ENCODE measurements around the gene NEK3.
"Not testable (repeated sequence)": the region's sequence is repeated elsewhere in the genome, so short reads cannot be mapped to it uniquely, and the experiment has no call there.

NEK3 gene

DNA sequence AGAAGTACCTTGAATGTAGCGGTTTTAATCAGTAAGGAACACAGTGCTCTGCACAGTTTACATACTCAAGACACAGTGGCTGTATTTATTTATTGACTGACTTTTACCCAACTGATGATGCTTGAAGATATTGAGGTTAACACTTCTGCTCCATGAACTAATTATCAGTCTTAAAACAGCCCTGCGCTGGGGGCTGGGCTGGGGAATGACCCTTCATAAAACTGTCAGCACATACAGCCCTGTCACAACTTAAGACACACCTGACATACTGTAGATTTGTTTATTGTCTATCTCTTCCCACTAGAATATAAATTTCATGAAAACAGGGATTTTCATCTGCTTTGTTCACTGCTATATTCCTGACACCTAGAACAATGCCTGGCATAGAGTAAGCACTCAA lies 41.3 kb downstream of the NEK3 start:
- no peak for DNase-seq (ENCODE audit: low spot score)

DNA sequence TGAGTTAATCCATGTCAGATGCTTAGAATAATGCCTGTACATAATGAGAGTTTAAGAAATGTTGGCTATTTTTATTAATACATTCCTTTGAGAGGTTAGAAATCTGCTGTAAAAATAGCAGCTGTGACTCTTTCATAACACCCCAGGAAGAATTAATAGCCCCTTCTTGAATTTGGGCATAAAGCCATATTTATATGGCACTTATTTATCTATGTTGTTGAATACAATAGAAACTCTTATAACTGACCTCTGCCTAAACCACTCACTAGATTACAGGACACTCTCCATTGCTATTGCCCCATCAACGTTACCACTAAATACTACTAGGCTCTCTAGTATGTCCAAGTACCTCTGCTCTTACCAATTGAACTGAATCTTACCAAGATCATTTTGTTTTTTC lies 46.8 kb downstream of the NEK3 start:
- no peak for DNase-seq (ENCODE audit: low spot score)

DNA sequence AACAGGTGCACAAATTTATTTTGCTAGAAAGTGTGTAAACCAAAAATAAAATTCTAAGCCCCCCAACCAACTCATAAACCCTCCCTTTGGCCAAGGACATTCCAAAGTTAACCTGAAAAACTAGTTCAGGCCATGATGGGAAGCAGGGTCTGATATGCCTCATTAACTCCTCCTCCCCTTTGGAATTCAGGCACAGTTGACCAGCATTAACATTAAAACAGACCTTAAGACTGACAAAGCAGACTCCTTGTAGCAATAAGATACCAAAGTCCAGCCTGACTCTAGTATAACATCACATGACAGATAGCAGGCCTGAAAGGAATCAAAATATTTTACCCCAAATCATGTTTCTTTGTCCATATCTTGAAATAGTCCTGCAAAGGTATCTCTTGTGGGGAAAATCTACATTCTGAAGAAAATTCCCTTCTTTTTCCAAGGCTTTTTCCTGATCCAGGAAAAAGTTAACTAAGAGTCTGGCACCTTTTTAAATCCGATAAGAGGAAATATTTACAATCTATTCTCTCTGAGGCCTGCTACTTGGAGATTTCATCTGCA lies 50.2 kb downstream of the NEK3 start:
- DNase-seq (ENCODE audit: low spot score): no peak

DNA sequence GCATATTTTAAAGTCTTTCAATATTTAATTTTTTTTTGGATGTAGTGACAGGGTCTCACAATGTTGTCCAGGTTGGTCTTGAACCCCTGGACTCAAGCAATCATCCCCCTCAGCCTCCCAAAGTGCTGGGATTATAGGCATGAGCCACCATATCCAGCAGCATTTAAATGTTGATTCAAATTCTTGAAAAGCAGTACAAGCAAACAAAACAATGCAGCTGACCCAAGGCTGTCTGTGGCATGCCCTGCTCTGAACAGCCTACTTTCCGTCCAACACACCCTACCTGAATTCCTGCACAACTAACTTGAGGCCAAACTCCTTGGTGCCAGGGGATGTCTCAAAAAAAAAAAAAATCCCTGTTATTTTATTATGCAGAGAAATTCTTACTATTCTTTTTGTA lies 53.6 kb downstream of the NEK3 start:
- no peak for DNase-seq (ENCODE audit: low spot score)

DNA sequence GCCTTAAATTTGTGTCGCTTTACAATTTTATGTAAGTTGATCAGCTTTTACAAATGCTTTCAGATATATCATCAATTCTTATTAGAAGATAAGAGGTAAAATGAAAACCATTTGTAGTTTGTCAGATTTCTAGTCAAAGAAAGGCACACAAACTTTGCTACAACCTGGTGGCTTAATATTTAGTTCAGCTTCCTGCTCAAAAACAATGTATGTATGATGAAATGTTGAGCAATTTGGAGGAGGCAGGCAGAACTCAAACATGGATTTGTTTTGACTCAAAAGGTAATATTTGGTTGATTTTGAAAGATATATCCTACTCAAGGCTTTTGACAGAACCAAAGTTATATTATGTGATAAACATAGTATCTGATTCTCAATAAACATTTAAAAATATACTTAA lies 54.8 kb downstream of the NEK3 start:
- DNase-seq (ENCODE audit: low spot score): no peak

DNA sequence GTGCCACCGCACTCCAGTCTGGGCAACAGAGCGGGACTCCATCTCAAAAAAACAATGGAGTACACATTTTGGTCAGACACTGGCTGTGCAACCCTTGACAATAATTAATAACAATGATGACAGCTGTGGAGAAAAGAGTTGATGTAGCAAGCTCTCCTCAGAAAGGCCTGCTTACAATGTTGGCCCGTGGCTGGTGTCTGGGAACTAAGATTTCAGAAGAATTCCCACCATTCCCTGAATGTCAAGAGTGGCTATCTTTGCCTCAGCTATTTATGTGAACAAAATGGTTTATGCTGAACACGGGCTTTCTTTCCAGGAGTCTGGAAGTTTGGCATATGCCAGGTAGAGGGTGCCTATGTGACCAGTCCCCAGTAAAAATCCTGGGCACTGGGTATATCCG lies 56.0 kb downstream of the NEK3 start:
- no peak for DNase-seq (ENCODE audit: low spot score)

DNA sequence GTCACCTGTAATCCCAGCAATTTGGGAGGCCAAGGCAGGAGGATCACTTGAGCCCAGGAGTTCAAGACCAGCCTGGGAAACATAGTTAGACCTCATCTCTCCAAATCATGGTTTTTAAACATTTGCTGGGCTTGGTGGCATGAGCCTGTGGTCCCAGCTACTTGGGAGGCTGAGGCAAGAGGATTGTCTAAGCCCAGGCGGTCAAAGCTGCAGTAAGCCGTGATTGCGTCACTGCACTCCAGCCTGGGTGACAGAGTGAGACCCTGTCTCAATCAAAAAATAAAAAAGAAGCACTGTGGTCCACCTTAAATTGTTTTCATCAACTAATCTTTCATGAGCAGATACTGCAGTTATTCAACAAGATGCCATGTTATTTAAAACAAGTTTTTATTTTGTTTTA lies 57.0 kb downstream of the NEK3 start:
- DNase-seq (ENCODE audit: low spot score): not testable (repeated sequence)

DNA sequence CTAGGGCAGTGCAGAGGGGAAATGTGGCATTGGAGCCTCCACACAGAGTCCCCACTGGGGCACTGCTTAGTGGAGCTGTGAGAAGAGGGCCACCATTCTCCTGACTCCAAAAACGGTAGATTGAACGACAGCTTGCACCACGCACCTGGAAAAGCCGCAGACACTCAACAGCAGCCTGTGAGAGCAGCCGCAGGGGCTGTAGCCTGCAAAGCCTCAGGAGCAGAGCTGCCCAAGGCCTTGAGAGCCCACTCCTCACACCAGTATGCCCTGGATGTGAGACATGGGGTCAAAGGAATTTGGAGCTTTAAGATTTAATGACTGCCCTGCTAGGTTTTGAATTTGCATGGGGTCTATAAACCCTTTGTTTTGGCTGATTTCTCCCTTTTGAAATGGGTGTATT lies 62.2 kb downstream of the NEK3 start:
- no peak for DNase-seq (ENCODE audit: low spot score)

DNA sequence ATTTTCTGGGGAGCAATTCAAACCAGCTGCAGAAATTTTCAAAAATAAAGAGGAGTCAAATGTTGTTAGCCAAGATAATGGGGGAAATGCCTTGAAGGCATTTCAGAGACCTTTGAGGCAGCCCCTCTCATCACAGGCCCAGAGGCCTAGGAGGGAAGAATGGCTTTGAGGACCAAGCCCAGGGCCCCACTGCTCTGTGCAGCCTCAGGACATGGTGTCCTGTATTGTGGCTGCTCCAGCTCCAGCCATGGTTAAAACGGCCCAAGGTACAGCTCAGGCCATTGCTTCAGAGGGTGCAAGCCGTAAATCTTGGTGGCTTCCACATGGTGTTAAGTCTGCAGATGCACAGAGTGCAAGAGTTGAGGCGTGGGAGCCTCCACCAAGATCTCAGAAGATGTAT lies 62.6 kb downstream of the NEK3 start:
- no peak for DNase-seq (ENCODE audit: low spot score)

DNA sequence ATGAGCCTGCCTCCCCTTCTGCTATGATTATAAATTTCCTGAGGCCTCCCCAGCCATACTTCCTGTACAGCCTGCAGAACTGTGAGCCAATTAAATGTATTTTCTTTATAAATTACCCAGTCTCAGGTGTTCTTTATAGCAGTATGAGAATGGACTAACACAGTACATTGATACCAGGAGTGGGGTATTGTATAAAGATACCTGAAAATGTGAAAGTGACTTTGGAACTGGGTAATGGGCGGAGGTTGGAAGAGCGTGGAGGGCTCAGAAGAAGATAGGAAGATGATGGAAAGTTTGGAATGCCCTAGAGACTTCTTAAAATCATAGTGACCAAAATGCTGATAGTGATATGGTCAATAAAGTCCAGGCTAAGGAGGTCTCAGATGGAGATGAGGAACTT lies 63.3 kb downstream of the NEK3 start:
- DNase-seq (ENCODE audit: low spot score): no peak

DNA sequence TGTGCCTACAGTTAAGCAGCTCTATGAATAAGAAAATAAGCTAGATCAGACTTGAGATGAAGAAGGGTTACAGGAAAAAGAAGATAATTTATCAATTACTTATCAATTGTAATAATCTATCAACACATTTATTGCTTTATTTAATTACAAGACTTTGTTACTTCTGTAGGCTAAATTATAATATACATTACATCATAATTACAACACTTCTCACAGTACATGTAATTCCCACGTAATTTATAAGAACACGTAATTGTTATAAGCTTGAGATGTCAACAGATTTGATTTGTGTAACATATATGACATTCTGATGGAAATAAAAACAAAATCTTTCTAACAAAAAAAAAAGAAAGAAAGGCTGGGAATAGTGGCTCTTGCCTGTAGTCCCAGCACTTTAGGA lies 67.3 kb downstream of the NEK3 start:
- no peak for DNase-seq (ENCODE audit: low spot score)

DNA sequence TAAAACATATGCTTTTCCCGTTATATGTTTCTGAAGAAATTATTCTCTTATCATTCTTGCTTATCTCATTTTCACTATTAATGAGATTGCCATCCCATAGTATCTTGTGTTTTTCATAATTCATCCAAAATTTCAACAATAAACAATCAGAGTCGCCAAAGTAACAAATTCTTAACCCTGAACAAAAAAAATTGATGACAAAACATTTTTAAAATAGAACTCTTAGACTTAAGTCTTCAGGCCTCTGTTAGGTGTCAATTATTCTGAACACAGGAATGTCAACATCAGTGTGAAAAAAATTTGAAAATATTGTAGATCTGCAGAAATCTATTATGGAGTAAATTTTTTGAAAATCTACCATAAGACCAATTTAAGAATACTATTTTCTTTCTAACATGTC lies 67.9 kb downstream of the NEK3 start:
- DNase-seq (ENCODE audit: low spot score): no peak

DNA sequence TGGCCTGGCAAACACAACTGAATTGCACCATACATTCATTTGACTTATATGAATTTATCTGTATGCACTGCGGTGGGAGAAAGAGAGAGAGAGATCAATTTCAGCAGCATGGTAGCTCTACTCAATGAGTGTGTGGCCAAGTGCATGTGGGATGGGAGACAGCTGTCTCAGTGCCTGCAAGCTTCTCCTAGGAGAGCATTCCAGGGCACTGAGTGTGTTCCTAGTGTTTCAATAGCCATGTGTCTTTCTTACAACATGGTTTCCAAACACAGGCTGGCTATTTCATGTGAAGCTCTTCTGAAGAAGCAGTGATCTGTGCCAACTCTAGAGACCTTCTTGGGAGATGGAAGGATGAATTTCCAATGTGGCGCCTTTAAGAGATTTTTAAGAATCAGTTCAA lies 74.0 kb downstream of the NEK3 start:
- DNase-seq (ENCODE audit: low spot score): no peak

DNA sequence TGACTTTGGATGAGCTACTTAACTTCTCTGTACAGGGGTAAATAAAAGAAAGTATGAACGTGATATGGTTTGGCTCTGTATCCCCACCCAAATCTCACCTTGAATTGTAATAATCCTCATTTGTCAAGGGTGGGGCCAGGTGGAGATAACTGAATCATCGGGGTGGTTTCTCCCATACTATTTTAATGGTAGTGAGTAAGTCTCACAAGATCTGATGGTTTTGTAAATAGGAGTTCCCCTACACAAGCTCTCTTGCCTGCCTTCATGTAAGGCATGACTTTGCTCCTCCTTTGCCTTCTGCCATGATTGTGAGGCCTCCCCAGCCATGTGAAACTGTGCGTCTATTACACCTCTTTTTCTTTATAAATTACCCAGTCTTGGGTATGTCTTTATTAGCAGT lies 74.4 kb downstream of the NEK3 start:
- not testable (repeated sequence) for DNase-seq (ENCODE audit: low spot score)
